ENCODE results near the gene FAM181A.

FAM181A gene

GRCh38 chr14:93926873-93927799, at the start of gene FAM181A:
TSS of gene FAM181A (plus strand) at chr14:93927344. CDS start at chr14:93928286, 942 bp downstream.
- no peak within 1 kb of the TSS for H3K27ac ChIP-seq
- no peak for DNase-seq (ENCODE audit: low read depth, low spot score)

- no peak for DNase-seq (ENCODE audit: low read depth, low spot score)
- no peak overlapping the region for H3K27ac ChIP-seq
Observed at GRCh38 chr14:93878212-93878611, 48.9 kb upstream of the FAM181A start.

GRCh38 chr14:93878871-93879270, 48.3 kb upstream of the FAM181A start:
- no peak overlapping the region for H3K27ac ChIP-seq
- DNase-seq (ENCODE audit: low read depth, low spot score), result no peak

GRCh38 chr14:93879362-93879983, 47.7 kb upstream of the FAM181A start:
- H3K27ac ChIP-seq, result no peak overlapping the region
- DNase-seq (ENCODE audit: low read depth, low spot score), result no peak

- no peak for DNase-seq (ENCODE audit: low read depth, low spot score)
- H3K27ac ChIP-seq, result no peak overlapping the region
Observed at GRCh38 chr14:93880021-93880820, 46.9 kb upstream of the FAM181A start.

- no peak for DNase-seq (ENCODE audit: low read depth, low spot score)
Observed at GRCh38 chr14:93884950-93885349, 42.2 kb upstream of the FAM181A start.

GRCh38 chr14:93888995-93889394, 38.1 kb upstream of the FAM181A start:
- H3K27ac ChIP-seq, result no peak overlapping the region
- DNase-seq (ENCODE audit: low read depth, low spot score), result no peak

More at GRCh38 chr14:93884950-93885349, 42.2 kb upstream of the FAM181A start:
- H3K27ac ChIP-seq, result no peak overlapping the region

GRCh38 chr14:93889739-93890483, 37.2 kb upstream of the FAM181A start:
- DNase-seq (ENCODE audit: low read depth, low spot score), result no peak

GRCh38 chr14:93891756-93892504, 35.2 kb upstream of the FAM181A start:
- DNase-seq (ENCODE audit: low read depth, low spot score), result no peak
- H3K27ac ChIP-seq, result no peak overlapping the region

More at GRCh38 chr14:93889739-93890483, 37.2 kb upstream of the FAM181A start:
- H3K27ac ChIP-seq, result no peak overlapping the region

GRCh38 chr14:93892505-93892839, 34.7 kb upstream of the FAM181A start:
- no peak for DNase-seq (ENCODE audit: low read depth, low spot score)
- H3K27ac ChIP-seq, result no peak overlapping the region

- no peak for DNase-seq (ENCODE audit: low read depth, low spot score)
Observed at GRCh38 chr14:93892923-93893558, 34.1 kb upstream of the FAM181A start.

GRCh38 chr14:93893661-93894261, 33.4 kb upstream of the FAM181A start:
- DNase-seq (ENCODE audit: low read depth, low spot score), result no peak
- no peak overlapping the region for H3K27ac ChIP-seq

More at GRCh38 chr14:93892923-93893558, 34.1 kb upstream of the FAM181A start:
- no peak overlapping the region for H3K27ac ChIP-seq

GRCh38 chr14:93895023-93895604, 32.0 kb upstream of the FAM181A start:
- DNase-seq (ENCODE audit: low read depth, low spot score), result no peak

GRCh38 chr14:93897476-93897845, 29.7 kb upstream of the FAM181A start:
- no peak overlapping the region for H3K27ac ChIP-seq
- DNase-seq (ENCODE audit: low read depth, low spot score), result no peak

More at GRCh38 chr14:93895023-93895604, 32.0 kb upstream of the FAM181A start:
- H3K27ac ChIP-seq, result no peak overlapping the region

GRCh38 chr14:93898081-93898611, 29.0 kb upstream of the FAM181A start:
- no peak overlapping the region for H3K27ac ChIP-seq
- DNase-seq (ENCODE audit: low read depth, low spot score), result no peak

- no peak overlapping the region for H3K27ac ChIP-seq
- no peak for DNase-seq (ENCODE audit: low read depth, low spot score)
Observed at GRCh38 chr14:93898731-93899130, 28.4 kb upstream of the FAM181A start.

- no peak overlapping the region for H3K27ac ChIP-seq
- DNase-seq (ENCODE audit: low read depth, low spot score), result no peak
Observed at GRCh38 chr14:93901813-93902212, 25.3 kb upstream of the FAM181A start.

All from epithelial cell of prostate (primary cell).